OCI-LY3 (cell line): Measurements from ENCODE around the gene MRTFA.

ENCODE experiments used
- CTCF ChIP-seq: fragments of 200-600, 300-600 bp; sonication (generic); IDR thresholded peaks from 2 replicates; pipeline ENCODE4 v1.5.1; 2014; ENCODE audit warnings: antibody characterized with exemption, low read length, low read depth
- EZH2phosphoT487 ChIP-seq: fragments of 200-600 bp; shearing (Covaris generic); IDR thresholded peaks from 2 replicates; pipeline ENCODE4 v1.6.1; 2018; ENCODE audit warnings: antibody characterized with exemption, mixed run types, low read depth

DNA sequence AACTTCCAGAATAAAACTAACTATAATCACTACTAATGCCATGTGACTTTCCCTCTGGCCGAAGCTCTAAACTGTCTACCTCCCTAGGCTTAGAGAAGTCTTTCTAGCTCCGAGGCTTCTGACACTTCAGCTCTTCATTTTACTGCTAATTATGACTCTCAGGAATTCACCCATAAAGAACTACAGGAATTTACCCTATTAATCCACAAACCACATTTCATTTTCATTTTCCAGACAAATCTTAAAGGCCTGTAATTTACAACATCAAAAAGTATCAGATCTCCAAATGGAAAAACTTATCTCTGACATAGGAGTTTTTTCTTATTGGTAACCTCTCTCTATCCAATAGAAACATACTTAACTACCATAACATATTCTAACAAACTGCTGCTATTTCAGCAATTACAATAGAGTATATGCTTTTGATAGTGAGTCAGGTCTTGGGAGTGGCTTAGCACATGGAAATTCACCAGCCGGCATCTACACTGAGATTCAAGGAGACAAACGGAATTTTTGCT lies 33.4 kb downstream of the MRTFA start:
- TF ChIP-seq CTCF (no peak), EZH2phosphoT487 (no peak)
